Lower lobe of right lung (tissue), 2 donors: ENCODE results near the gene GNPDA1. TPM values are rescaled to one million over a fixed set of nuclear protein-coding genes. Genes with fewer than 3 reads are reported as not detected.
A peak's percentile ranks its signal among the peaks of the same experiment; 100 is the strongest.

Experiments used
- ATAC-seq, 2 donors: fragments of 200-7000 bp; cut with Tn5 transposase; one replicate each; pipeline ENCODE4 v1.9.1; 2020 to 2022; ENCODE audit warnings: mild to moderate bottlenecking in 2 of 2, moderate library complexity in 2 of 2
- DNase-seq: peaks from one replicate; pipeline ENCODE4 v3.0.0-alpha.2; 2020
- H3K27ac ChIP-seq: fragments of 200-600 bp; one replicate; pipeline ENCODE4 v1.8.0; 2022
- H3K27me3 ChIP-seq: fragments of 200-600 bp; one replicate; pipeline ENCODE4 v1.8.0; 2022; ENCODE audit warnings: low read depth
- H3K36me3 ChIP-seq: fragments of 200-600 bp; one replicate; pipeline ENCODE4 v1.8.0; 2022; ENCODE audit warnings: mild to moderate bottlenecking
- H3K4me1 ChIP-seq: fragments of 200-600 bp; one replicate; pipeline ENCODE4 v1.8.0; 2022
- H3K4me3 ChIP-seq: fragments of 200-600 bp; one replicate; pipeline ENCODE4 v1.8.0; 2022; ENCODE audit warnings: mild to moderate bottlenecking
- H3K9me3 ChIP-seq: fragments of 200-600 bp; one replicate; pipeline ENCODE4 v1.8.0; 2022
- intact Hi-C: fragments of 100-400 bp; cut with DNase I; formaldehyde crosslinking; loops from one replicate; pipeline ENCODE4 v1.11.0; 2022
- total RNA-seq: library from RNA; stranded (reverse); fragmentation: NEBNext Ultra II Directional; extraction: Animal tissue kit (Norgen Biotek cat#: 25700); gene quantifications from one replicate; pipeline ENCODE4 v1.2.1, GENCODE V29; 2021
- TF ChIP-seq, protein P1 (sequence below): fragments of 200-600 bp; IDR thresholded peaks from one replicate; pipeline ENCODE4 v1.8.0; 2022; ENCODE audit warnings: antibody characterized with exemption, mild to moderate bottlenecking
- donor health status: DM: no; HTN: yes; CAD: no; lungs with severe emphysema.

GNPDA1 gene
- total RNA-seq, 1 donor from 2014 or later, result 38.3 TPM

DNA sequence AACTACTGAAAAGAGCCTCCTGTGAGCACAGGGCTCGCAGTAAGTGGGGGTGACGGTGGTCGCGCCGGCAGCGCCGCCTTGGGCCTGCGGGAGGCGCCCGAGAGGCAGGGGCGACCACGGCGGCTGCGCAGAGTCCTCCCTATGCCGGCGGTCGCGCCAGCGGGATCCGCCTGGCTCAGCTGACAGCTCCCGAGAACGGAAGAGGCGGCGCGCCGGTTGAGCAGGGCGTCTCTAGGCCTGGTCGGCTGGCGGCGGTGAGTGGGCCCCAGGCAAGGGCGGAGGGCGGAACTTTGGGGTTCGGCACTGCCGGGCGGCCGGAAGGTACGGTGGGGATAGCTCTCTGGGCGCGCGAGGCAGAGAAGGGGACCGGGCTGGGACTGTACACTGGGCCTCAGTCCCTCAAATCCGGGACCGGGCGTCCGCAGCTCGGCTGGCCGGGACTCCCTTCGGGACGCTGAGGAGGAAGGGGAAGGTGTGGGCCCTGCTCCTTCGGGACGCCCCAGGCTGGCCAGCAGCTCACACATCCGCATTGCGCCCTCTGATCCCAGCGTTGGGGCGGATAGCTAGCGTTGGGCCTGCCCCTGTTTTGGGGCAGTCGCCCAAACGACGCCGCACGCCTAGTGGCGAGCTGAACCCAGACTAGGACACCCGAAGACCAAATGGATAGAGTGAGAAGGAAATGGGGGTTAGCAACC lies 43.8 kb downstream of the GNPDA1 start, which contains the start of gene RNF14:
Gene RNF14, plus strand, starts transcription at position 192 of the 695 bp plus-strand sequence. CDS start 4,484 bp downstream, outside the sequence.
- Histone ChIP-seq H3K27ac (peak within 1 kb of the TSS; percentile 95), H3K36me3 (peaks cover 26% of the 10 kb centered on the region), H3K9me3 (no peaks in the 10 kb centered on the region), H3K4me1 (peaks cover 22% of the 10 kb centered on the region), H3K4me3 (peak within 1 kb of the TSS; percentile 78), H3K27me3 (no peaks in the 10 kb centered on the region)
- DNase-seq (peak; percentile 98), ATAC-seq (peak; percentile 99 to 100)
- TF ChIP-seq, protein P1, sequence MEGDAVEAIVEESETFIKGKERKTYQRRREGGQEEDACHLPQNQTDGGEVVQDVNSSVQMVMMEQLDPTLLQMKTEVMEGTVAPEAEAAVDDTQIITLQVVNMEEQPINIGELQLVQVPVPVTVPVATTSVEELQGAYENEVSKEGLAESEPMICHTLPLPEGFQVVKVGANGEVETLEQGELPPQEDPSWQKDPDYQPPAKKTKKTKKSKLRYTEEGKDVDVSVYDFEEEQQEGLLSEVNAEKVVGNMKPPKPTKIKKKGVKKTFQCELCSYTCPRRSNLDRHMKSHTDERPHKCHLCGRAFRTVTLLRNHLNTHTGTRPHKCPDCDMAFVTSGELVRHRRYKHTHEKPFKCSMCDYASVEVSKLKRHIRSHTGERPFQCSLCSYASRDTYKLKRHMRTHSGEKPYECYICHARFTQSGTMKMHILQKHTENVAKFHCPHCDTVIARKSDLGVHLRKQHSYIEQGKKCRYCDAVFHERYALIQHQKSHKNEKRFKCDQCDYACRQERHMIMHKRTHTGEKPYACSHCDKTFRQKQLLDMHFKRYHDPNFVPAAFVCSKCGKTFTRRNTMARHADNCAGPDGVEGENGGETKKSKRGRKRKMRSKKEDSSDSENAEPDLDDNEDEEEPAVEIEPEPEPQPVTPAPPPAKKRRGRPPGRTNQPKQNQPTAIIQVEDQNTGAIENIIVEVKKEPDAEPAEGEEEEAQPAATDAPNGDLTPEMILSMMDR, result peak; percentile 97
- intact Hi-C loops, result no loop called here

DNA sequence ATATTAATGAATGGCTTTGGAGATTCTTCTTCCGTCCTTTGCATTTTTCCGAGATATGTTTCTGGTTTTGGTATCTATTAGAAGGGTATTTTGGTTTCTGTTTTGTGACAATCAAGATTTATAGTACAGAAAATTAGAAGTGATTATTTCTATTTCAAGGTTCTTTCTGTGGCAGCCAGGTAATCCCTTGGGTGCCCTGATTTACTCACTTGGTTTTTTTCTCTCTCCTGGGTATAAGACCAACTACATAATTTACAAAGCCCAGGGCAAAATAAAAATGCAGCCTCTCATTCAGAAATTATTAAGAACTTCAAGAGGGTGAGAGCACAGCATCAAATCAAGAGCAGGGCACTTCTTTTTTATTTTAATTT lies 45.9 kb downstream of the GNPDA1 start:
- DNase-seq (no peak), ATAC-seq (no peak)
- Histone ChIP-seq H3K27ac (no peak overlapping the region), H3K4me1 (peaks cover 17% of the 10 kb centered on the region), H3K27me3 (no peaks in the 10 kb centered on the region), H3K36me3 (peaks cover 6% of the 10 kb centered on the region), H3K9me3 (no peaks in the 10 kb centered on the region), H3K4me3 (no peak overlapping the region)
- TF ChIP-seq, protein P1, result no peak
- intact Hi-C loops, result no loop called here

DNA sequence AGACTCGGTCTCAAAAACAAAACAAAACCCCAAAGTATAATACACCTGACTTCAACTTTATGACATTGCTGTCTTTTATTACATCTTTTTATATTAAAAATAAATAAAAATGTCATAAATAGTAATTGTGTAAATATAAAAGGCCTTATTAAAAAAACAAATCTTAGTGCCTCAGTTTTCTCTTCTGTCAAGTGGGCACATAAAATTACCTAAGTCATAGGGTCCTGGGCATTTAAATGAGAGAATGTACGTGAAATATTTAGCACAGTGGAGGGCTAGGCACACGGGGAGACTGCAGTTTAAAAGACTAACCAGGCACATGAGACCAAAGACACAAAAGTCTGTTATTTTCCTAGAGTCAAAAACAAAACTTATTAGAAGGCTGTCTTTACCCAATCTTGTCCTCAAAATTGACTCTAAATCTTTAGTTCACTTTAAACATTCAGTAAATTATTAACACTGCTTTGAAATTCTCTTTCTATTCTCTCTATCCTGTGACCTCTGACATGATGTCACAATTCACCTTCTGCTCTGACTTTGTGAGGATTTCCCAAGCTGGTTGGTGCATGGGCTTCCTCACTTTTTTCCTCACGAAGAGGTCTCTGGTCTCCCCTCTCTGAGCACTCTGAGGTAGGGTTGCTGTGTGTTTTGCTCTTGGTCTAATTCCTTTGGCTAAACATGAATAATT lies 46.4 kb downstream of the GNPDA1 start:
- intact Hi-C loops, result no loop called here
- H3K9me3 ChIP-seq, result no peaks in the 10 kb centered on the region
- H3K36me3 ChIP-seq, result peaks cover under 1% of the 10 kb centered on the region
- ATAC-seq, result no peak
- no peaks in the 10 kb centered on the region for H3K27me3 ChIP-seq
- TF ChIP-seq, protein P1, result no peak
- peaks cover 17% of the 10 kb centered on the region for H3K4me1 ChIP-seq
- no peak overlapping the region for H3K27ac ChIP-seq
- no peak overlapping the region for H3K4me3 ChIP-seq
- DNase-seq, result no peak

DNA sequence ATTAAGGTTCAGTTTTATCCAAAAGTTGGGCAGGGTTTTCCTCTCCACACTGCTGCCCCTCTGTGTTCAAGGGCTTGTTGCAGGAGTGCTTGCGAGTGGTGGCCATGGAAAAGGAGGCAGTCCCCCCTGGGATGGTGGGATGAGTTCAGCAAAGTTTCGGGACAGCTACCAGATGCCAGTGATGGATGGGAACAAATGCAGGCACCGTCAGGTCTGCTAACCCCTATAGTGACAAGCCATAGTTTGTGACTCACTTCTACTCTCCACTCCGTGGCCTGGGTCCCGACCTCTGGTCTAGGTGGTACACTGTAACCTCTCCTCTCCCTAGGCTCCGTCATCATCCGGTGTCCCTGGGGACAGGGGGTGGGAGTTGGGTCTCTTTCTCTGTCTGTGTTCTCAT lies 47.8 kb downstream of the GNPDA1 start:
- DNase-seq (no peak), ATAC-seq (no peak)
- no peak overlapping the region for H3K27ac ChIP-seq
- intact Hi-C loops, result no loop called here
- H3K36me3 ChIP-seq, result no peaks in the 10 kb centered on the region
- TF ChIP-seq, protein P1, result no peak
- H3K27me3 ChIP-seq, result no peaks in the 10 kb centered on the region
- no peak overlapping the region for H3K4me3 ChIP-seq
- no peaks in the 10 kb centered on the region for H3K9me3 ChIP-seq
- H3K4me1 ChIP-seq, result peaks cover 12% of the 10 kb centered on the region

DNA sequence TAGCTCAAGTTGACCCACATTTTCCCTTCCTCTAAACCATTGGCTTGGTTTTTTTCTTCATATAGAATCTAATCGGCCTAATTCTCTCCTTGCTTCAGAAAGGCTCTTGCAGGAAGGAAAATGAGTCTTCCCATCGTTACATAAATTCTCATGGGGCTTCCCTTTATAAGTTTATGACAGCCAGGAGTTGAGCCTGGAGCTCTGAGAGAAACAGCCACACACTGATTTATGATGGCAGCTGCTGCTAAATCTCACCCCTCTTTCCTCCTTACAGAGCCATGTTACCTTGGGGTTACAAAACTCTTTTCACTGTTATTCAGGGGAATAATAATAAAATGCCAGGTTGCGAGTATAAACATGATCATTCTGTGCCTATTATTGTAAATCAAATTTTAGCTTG lies 49.1 kb downstream of the GNPDA1 start:
- TF ChIP-seq, protein P1, result no peak
- Histone ChIP-seq H3K4me1 (peaks cover 20% of the 10 kb centered on the region), H3K9me3 (no peaks in the 10 kb centered on the region), H3K36me3 (no peaks in the 10 kb centered on the region), H3K27me3 (no peaks in the 10 kb centered on the region), H3K4me3 (no peak overlapping the region), H3K27ac (no peak overlapping the region)
- DNase-seq (no peak), ATAC-seq (no peak)
- intact Hi-C loops, result no loop called here
